HG02840 (cell line): ENCODE measurements around the gene STK32C.
"Not testable (repeated sequence)": the region's sequence is repeated elsewhere in the genome, so short reads cannot be mapped to it uniquely, and the experiment has no call there.

ENCODE experiments used
- ATAC-seq: cut with Tn5 transposase; IDR thresholded peaks from one replicate; pipeline ENCODE4 v1.9.1; 2021; ENCODE audit warnings: mild to moderate bottlenecking, moderate library complexity, moderate number of reproducible peaks; ENCODE audit not compliant: unreplicated experiment, low FRiP score

The STK32C gene

DNA sequence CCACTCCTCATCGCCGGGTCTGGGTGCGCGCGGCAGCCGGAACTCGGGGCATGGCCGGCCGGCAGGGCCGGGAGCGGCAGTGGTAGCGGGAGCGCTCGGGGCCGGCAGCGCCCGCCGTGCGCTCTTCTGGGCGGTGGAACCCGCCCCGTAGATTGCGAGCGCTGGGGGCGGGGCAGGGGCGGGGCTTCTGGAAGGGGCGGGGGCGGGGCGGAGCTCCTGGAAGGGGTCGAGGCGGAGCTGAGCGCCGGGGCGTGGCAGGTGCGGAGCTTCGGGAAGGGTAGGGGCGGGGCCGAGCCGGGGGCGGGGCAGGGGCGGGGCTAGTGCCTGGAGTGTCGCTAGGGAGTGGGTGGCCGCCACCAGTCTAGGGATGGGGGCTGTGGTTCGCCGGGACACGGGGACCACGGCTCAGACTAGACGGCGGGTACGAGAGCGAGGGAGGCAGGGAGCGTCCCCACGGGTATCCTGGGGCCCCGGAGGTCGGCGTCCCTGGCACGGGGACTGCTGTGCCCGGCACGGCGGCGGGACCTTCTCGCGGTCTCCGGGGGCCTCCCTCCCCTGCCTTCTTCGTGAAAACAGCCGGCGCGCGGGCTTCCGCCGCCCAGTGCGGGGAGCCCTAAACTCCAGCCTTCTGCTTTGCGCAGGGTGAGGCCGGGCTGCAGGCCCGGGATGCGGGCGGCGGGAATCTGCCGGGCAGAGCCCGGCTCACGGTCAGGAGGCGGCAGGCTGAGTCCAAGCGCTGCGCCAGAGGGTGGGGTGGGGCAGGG is at the start of gene STK32C:
TSS of gene STK32C (minus strand) at position 128 of the 764 bp plus-strand sequence. CDS start at position 11, 117 bp downstream.
- ATAC-seq: peak; percentile 59

DNA sequence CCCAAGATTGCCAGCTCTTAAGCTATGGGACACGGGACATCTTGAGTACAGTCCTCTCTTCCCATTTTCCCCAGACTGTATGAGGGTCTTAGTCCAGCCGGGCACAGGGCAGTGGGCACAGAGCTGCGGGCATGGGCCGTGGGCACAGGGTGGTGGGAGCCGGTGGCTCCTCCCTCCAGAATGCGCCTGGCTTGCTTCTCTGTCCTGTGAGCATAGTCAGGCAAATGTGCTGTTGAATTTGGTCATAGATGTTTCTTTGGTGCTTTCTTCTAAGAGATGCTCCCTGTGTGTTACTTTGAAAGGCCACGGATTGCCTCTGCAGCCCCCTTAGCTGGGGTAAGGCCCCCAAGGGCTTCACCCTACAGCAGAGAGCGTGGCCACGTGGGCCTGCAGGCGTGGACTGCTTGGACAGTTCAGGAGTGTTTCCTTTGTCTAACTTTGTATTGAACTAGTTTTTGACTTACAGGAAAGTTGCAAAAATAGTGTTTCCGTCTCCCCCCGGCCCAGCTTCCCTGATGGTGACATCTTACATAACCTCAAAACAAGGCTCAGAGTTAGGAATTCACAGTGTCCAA is 49.0 kb upstream of the STK32C start:
- no peak for ATAC-seq

DNA sequence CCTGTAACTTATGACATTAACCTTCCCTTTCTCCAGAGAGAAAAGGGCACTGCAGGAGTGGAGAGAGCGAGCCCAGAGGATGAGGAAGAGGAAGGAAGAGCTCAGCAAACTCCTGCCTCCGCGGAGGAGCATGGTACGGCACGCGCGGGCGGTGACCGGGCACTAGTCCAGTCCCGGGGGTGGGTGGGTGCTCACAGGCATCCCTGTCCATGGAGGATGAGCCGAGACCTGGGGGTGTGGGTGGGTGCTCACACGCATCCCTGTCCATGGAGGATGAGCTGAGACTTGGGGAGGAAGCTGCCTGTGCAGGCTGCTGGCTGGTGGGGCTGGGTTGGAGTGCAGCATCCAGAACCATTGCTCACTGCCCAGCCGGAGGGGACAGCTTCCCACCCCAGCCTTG is 48.0 kb upstream of the STK32C start:
- ATAC-seq: no peak

DNA sequence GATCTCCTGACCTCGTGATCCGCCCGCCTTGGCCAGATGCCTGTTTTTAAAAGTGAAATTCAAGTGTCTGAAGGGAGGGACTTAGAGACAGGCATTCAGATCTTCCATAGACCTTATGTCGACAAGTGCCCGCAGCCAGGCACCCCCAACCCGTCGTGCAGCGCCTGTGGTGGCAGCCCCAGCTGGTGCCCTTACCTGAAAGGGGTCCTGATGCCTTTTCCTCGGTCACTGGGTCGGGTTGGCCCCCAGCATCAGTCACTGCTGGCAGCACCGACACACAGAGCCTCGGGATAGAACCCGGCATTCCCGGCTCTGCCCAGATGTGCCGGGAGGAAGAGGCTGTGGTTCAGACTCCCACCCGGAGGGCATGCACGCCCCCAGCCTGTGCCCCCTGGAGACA is 47.5 kb upstream of the STK32C start:
- ATAC-seq: no peak

DNA sequence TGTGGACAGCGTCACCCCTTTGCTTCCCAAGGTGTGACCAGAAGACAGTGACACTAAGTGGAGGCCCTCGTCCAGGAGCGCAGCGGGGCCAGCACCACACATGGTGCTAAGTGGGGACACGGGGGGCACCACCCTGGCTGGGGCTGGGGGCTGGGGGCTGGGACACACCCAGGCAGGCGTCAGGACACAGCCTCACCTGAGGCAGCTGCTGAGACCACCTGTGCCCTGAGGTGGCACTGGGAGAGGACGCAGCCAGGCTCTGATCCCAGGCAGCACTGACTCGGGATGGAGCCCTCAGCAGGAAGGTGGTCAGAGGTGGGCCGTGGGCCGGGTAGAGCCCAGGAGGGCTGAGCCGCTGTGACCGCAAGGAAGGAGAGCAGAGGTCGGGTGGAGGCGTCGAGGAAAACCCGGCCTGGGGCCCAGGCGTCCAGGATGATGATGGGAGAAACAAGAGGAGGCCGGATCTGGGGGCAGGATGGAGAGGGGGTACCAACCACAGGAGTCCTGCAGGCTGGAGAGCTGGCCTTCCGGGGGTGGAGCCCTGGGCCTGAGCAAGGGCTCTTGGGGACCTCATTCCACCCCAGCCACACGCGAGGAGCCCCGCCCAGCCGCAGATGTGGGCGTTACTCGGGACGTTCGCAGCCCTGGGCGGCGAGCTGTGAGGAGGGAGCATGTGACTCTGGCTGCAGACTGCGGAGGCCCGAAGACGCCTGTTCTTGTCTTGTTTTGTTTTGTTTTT is 46.8 kb upstream of the STK32C start:
- no peak for ATAC-seq

DNA sequence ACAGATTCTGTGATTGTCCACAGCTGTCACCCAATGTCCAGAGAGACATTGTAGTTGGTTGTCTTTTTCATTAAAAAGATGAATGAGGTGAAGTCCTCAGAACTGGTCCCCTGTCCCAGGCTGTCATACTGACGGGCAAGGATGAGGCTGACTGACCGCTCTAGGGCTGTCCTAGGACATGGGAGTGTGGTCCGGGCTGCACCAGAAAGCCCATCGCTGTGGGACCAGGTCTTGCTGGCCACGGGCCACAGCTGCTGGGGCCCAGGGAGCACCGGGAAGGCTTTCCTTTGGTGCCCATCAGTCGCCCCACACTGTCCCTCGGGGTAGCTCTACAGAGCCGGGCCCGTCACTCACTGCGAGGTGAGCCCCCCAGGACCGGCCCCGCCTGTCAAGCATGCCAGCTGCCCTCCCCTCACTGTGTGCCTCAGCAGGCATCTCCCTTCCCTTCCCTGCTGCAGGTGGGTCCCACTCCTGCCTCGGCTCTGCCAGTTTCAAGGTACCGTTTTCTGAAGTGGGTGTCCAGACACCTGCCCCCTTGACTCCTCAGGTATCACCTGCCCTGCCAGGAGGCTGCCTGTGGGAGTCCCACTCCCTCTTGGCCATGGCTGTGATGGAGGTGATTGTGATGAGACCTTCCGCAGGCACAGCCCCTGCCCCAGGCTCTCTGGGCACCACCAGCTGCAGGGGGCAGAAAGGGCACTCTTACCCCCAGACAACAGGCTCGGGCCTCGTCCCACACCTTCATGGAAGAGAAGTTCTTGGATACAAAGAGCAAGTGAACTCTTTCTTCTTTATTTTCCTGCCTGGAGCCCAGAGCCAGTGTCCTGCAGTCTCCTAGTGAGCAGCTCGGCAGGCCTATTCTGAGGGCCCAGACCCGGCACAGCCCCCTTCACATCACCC is 46.0 kb upstream of the STK32C start:
- ATAC-seq: no peak

DNA sequence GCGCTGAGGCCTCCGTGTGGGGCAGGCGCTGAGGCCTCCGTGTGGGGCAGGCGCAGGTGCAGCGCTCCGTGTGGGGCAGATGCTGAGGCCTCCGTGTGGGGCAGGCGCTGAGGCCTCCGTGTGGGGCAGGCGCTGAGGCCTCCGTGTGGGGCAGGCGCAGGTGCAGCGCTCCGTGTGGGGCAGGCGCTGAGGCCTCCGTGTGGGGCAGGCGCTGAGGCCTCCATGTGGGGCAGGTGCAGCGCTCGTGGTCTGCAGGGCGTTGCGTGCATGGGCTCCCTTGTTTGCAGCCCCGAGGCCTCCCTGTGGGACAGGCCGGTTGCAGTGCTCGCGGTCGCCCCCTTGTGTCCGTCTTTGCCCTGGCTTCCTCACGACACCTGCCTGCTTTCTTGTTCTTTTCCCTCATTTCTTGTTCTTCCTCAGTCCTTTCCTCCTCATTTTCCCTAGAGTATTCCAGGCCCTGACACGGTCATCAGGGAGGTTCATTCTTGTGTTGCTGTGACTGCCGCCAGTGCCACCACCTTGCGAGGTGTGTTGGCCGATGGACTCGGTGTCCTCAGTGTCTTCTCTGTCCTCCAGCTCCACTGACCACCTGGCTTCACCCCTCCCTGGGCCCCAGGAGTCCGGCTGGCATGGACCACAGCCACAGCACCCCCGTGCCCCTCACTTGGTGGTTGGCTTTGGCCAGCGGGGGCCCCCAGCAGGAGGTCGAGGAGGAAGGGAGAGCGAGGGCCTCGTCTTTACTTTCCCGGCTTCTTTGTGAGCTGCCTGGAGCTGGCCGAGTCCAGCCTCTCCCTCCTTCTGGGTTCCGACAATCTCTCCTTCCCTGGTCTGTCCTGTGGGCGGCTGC is 44.9 kb upstream of the STK32C start:
- not testable (repeated sequence) for ATAC-seq

DNA sequence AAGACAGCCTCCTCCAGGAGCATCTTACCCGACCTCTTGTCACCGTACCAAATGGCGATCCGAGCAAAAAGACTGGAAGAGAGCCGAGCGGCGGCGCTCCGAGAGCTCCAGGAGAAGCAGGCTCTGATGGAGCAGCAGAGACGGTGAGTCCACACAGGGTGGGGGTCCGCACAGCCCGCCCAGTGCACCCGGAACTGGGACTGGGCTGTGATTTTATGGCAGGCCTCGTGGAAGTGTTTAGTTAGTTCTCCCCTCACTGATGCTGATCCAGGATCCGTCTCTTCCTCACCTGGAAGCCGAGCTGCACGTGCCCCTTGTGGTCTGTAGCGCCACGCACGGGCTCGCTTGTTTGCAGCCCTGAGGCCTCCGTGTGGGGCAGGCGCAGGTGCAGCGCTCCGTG is 43.9 kb upstream of the STK32C start:
- no peak for ATAC-seq

DNA sequence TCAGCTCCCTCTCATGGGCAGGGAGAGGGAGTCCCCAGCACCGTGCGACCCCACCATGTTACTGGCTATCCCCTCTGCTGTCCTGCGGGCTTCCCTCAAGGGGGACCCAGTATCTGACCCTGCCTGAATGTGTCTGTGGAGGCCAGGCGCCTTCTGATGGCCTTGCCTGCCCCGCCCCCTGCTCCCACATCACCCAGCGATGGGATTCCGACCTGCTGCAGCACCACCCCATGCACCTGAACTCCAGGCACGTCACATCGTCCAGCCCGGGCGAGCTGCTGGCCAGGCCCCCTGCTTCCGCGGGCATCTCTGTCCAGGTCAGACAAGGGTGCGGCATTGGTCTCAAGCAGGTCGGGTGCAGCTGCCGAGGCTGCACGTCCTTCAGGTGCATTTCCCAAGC is 43.2 kb upstream of the STK32C start:
- ATAC-seq: no peak

DNA sequence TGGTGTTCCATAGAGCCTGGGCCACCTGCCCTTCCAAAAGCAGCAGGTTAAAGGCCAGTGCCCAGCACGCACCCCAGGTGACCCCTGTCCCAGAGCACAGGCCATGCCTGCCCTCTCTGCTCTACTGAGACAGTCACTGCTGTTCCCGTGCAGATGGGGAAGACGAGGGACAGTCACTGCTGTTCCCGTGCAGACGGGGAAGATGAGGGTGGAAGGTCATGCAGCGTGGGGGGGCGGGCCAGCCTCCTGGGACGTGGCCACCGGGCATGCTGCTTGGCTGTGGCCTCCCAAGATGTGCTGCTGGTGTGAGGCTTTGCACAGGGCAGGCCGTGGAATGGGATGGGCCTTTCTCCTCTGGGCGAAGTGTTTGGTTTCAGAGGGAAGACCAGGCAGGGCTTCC is 42.6 kb upstream of the STK32C start:
- ATAC-seq: no peak

DNA sequence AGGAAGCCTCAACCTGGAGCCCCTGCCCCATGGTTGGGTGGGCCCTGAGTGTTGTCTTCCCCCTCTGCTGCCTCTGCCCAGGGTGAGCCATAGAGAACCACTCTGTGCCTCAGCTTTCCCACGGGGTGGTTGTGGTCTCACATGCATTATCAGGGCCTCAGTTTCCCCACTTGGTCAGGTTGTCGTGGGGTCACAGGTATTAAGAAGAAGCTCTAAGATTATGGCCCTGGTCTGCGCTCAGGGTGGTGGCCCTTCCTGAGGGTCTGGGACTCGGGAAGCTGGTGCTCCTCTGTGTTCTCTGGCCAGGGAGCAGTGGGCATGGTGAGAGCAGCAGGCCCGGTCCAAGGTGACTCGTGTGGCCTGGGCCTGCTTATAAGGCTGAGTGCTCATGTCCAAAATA is 42.0 kb upstream of the STK32C start:
- no peak for ATAC-seq

DNA sequence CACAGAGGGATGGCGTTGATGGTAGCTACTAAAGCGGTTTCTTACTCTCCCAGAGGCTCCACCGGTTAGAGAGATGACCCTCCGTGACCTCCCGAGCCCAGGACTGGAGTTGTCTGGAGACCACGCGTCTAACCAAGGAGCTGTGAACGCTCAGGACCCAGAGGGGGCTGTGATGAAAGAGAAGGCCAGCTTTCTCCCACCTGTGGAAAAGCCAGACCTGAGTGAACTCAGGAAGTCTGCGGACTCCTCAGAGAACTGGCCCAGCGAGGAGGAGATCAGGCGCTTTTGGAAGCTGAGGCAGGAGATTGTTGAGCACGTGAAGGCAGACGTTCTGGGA is 40.1 kb upstream of the STK32C start:
- ATAC-seq: no peak

DNA sequence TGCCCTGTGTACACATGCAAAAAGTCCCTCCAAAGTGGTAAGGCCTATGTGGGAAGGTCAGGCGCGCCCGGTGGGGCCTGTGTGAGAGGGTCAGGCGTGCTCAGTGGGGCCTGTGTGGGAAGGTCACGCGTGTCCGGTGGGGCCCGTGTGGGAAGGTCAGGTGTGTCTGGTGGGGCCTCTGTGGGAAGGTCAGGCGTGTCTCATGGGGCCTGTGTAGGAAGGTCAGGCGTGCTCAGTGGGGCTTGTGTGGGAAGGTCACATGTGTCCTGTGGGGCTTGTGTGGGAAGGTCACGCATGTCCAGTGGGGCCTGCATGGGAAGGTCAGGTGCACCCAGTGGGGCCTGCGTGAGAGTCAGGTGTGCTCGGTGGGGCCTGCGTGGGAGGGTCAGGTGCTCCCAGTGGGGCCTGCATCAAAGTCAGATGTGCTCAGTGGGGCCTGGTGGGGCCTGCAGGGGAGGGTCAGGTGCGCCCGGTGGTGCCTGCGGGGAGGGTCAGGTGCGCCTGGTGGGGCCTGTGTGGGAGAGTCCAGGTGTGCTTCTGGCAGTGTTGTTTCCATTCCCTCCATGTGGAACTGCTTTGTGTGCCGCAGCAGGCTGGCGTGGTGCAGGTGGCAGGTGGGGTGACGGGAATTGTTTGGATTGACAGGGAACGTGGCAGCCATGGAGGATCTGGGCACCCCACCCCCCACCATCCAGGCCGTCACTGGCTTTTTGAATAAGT is 39.6 kb upstream of the STK32C start:
- no peak for ATAC-seq

DNA sequence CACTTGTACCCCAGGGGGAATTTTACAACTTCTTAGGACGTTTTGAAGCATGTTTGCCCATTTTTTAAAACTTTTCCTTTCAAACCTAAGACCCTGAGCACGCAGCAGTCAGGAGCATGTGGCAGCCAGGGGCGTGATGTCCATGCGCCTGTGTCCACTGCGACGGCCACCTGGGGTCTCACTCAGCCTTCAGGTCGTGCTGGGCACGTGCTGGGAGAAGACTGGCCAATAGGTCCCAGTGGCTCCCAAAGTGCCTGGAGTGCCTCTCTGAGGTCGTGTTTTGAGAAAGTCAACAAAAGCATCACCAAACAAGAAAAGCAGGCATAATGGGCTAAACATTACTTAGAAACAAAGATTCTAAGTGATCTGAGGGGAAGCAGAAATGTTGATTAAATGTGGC is 39.1 kb upstream of the STK32C start:
- no peak for ATAC-seq

DNA sequence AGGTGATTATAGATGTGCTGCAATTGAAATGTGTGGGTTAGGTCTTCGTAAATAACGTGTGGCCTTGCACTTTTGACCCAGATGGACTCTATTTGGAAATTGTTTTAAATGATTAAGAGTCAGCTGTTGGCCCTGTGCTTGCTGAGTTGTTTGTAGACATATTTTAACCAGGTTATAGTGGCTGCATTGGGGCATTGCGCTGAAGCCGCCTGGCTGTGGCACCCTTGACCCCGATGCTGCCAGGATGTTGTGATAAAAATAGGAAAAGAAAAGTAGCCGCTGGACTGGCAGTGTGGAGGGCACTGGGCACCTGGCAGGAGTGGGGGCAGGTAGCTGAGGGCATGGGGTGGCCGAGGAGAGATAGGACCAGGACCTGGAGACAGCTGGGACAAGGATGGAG is 37.6 kb upstream of the STK32C start:
- no peak for ATAC-seq

DNA sequence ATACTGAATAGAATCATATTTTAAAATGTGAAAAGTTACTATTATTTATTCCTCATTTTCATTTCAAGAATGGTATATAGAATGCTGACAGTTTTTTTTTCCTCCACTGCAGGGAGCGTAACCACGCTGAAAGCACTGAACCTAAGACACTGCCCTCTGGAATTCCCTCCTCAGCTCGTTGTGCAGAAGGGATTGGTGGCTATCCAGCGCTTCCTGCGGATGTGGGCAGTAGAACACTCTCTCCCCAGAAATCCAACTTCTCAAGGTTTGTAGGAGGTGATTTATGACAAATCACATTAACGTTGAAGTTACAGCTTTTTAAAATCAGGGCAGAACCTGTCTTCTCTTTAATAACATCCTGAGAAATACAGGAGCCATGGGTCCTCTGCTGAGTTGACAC is 36.6 kb upstream of the STK32C start:
- ATAC-seq: no peak

DNA sequence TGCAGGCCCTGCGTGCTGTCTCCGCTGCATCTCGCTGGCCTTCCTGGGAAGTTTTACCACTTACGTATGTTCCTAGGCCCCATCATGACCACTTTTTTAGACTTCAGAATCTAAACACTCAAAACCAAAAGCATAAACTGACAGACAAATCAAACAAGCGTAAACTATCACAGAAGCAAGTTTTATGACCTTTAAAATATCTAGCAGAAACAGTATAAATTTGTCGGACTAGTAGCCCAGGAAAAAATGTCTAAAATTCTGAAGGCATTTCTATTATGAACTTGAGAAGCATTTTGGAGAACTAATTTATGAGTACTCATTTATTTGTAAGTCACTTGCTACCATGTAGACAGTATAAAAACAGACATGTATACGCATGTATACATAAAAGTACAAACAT is 34.8 kb upstream of the STK32C start:
- no peak for ATAC-seq

DNA sequence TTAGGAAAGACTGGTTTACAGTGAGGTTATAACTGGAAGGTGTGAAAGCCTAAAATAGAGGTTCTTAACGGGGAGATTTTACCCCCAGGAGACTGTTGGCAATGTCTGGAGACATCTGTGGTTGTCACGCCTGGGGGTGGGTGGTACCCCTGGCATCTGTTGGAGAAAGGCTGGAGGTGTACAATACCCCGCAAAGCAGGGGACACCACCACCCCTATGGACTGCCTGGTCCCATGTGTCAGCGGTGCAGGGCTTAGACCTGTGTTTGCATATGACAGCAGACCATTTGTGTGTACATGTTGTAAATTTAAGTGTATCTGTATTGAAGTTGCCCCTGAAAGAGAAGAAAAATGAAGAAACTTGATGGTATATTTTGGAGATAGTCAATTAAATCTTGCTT is 34.0 kb upstream of the STK32C start:
- ATAC-seq: no peak

DNA sequence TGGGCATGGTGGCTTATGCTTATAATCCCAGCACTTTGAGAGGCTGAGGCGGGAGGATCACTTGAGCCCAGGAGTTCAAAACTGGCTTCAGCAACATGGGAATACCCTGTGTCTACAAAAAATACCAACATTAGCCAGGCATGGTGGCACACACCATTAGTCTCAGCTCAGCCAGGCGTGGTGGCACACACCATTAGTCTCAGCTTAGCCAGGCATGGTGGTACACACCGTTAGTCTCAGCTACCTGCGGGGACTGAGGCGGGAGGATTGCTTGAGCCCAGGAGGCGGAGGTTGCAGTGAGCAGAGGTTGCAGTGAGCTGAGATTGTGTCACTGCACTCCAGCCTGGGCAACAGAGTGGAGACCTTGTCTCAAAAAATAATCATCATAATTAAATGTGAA is 33.3 kb upstream of the STK32C start:
- ATAC-seq: no peak
